Stomach (tissue), 4 donors: Measurements from ENCODE around the gene TPH2.

ENCODE experiments used
- POLR2A ChIP-seq, 4 donors: fragments of 450-650 bp; IDR thresholded peaks; one replicate each; pipeline ENCODE4 v1.6.1; 2016; ENCODE audit warnings: antibody characterized with exemption in 4 of 4, control low read depth in 2 of 4, mild to moderate bottlenecking in 1 of 4, moderate library complexity in 1 of 4
- TF ChIP-seq, protein P1 (sequence below), 7 experiments: fragments of 450-650 bp in 4 of 7; fragments of 200-600 bp in 3 of 7; sonication (generic) in 3 of 7; IDR thresholded peaks; one replicate each; pipeline ENCODE4 v1.5.1; 2016 to 2019; ENCODE audit warnings: antibody characterized with exemption in 7 of 7, control low read depth in 2 of 7, mild to moderate bottlenecking in 1 of 7

GRCh38 chr12:72028966-72029365, 90.3 kb downstream of the TPH2 start:
- TF ChIP-seq, protein P1, sequence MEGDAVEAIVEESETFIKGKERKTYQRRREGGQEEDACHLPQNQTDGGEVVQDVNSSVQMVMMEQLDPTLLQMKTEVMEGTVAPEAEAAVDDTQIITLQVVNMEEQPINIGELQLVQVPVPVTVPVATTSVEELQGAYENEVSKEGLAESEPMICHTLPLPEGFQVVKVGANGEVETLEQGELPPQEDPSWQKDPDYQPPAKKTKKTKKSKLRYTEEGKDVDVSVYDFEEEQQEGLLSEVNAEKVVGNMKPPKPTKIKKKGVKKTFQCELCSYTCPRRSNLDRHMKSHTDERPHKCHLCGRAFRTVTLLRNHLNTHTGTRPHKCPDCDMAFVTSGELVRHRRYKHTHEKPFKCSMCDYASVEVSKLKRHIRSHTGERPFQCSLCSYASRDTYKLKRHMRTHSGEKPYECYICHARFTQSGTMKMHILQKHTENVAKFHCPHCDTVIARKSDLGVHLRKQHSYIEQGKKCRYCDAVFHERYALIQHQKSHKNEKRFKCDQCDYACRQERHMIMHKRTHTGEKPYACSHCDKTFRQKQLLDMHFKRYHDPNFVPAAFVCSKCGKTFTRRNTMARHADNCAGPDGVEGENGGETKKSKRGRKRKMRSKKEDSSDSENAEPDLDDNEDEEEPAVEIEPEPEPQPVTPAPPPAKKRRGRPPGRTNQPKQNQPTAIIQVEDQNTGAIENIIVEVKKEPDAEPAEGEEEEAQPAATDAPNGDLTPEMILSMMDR (IDR thresholded peaks at IDR 0.05) = no peak
- TF ChIP-seq POLR2A (IDR thresholded peaks at IDR 0.05) = no peak
